HepG2 (cell line): Measurements from ENCODE around the gene GRIN3B. TPM values are rescaled to one million over a fixed set of nuclear protein-coding genes. Genes with fewer than 3 reads are reported as not detected.
A peak's percentile ranks its signal among the peaks of the same experiment; 100 is the strongest.

Experiments used
- EZH2 ChIP-seq: conservative IDR thresholded peaks from 2 replicates; pipeline ENCODE4 v1.6.1; 2012; ENCODE audit warnings: mild to moderate bottlenecking, low read depth, low read length, moderate library complexity
- PAX8 ChIP-seq: sonication (generic); formaldehyde crosslinking; IDR thresholded peaks from 2 replicates; pipeline ENCODE4 v1.8.0; 2022; ENCODE audit warnings: mild to moderate bottlenecking, missing genetic modification reagents, borderline replicate concordance
- POLR2A ChIP-seq, 2 experiments: IDR thresholded peaks; 2 replicates each; pipeline ENCODE4 v1.6.1; 2011; ENCODE audit warnings: low read depth in 2 of 2, low read length in 2 of 2, mild to moderate bottlenecking in 1 of 2, moderate library complexity in 1 of 2; ENCODE audit not compliant: insufficient read depth in 1 of 2
- RAD21 ChIP-seq: fragments of 450-650 bp; formaldehyde crosslinking; IDR thresholded peaks from 2 replicates; pipeline ENCODE4 v1.5.0; 2020; ENCODE audit warnings: mild to moderate bottlenecking
- RBM22 ChIP-seq: fragments of 200-400 bp; formaldehyde crosslinking; optimal IDR thresholded peaks from 2 replicates; pipeline ENCODE3; 2017; ENCODE audit warnings: mild to moderate bottlenecking, low read length, moderate library complexity
- SP4 ChIP-seq: sonication (generic); formaldehyde crosslinking; IDR thresholded peaks from 2 replicates; pipeline ENCODE4 v1.8.1; 2023; ENCODE audit warnings: mild to moderate bottlenecking, missing genetic modification reagents
- ZBTB42 ChIP-seq: sonication (generic); formaldehyde crosslinking; IDR thresholded peaks from 2 replicates; pipeline ENCODE4 v1.5.0; 2020; ENCODE audit warnings: mild to moderate bottlenecking, missing genetic modification reagents
- polyA plus RNA-seq, 8 experiments: library from polyadenylated mRNA; depleted of rRNA in 3 of 8; stranded (reverse) in 7 of 8; unstranded in 1 of 8; fragments of >200 nt; fragmentation: Illumina TruSeq in 4 of 8; extraction: Trizol in 4 of 8; gene quantifications; 2 replicates each; pipeline versions ENCODE4 v1.2.1 to v1.2.3, GENCODE V29; 2011 to 2016; ENCODE audit warnings: low read depth in 4 of 8, missing spikeins in 1 of 8, mixed read lengths in 1 of 8; ENCODE audit not compliant: insufficient read depth in 1 of 8
- total RNA-seq, 5 experiments: library from RNA; depleted of rRNA; stranded (reverse); fragments of >200 nt; fragmentation: Illumina TruSeq; extraction: Trizol; gene quantifications; 2 replicates each; pipeline ENCODE4 v1.2.3, GENCODE V29; 2016; ENCODE audit warnings: low read depth in 1 of 5
- TF ChIP-seq, protein P1 (sequence below): sonication (generic); formaldehyde crosslinking; IDR thresholded peaks from 2 replicates; pipeline ENCODE4 v1.5.0; 2020; ENCODE audit warnings: mild to moderate bottlenecking, missing genetic modification reagents
- TF ChIP-seq, protein P2 (sequence below): sonication (generic); formaldehyde crosslinking; IDR thresholded peaks from 2 replicates; pipeline ENCODE4 v1.4.0; 2020; ENCODE audit warnings: missing genetic modification reagents
- TF ChIP-seq, protein P3 (sequence below): sonication (generic); formaldehyde crosslinking; IDR thresholded peaks from 2 replicates; pipeline ENCODE4 v1.8.0; 2022; ENCODE audit warnings: mild to moderate bottlenecking, missing genetic modification reagents, moderate library complexity
- TF ChIP-seq, protein P4 (sequence below): sonication (generic); formaldehyde crosslinking; IDR thresholded peaks from 2 replicates; pipeline ENCODE4 v1.4.0; 2020; ENCODE audit warnings: missing genetic modification reagents
- TF ChIP-seq, protein P5 (sequence below): sonication (generic); formaldehyde crosslinking; IDR thresholded peaks from 2 replicates; pipeline ENCODE4 v1.4.0; 2020; ENCODE audit warnings: missing genetic modification reagents, borderline replicate concordance
- TF ChIP-seq, protein P6 (sequence below): sonication (generic); formaldehyde crosslinking; IDR thresholded peaks from 2 replicates; pipeline ENCODE4 v1.5.0; 2020; ENCODE audit warnings: mild to moderate bottlenecking, missing genetic modification reagents, borderline replicate concordance

GRIN3B gene
- total and polyA plus RNA-seq, 2 of the 13 experiments (the other 11 are each of a cell fraction or from before 2014, with no cell fraction given) = 0.07 to 0.20 TPM

DNA sequence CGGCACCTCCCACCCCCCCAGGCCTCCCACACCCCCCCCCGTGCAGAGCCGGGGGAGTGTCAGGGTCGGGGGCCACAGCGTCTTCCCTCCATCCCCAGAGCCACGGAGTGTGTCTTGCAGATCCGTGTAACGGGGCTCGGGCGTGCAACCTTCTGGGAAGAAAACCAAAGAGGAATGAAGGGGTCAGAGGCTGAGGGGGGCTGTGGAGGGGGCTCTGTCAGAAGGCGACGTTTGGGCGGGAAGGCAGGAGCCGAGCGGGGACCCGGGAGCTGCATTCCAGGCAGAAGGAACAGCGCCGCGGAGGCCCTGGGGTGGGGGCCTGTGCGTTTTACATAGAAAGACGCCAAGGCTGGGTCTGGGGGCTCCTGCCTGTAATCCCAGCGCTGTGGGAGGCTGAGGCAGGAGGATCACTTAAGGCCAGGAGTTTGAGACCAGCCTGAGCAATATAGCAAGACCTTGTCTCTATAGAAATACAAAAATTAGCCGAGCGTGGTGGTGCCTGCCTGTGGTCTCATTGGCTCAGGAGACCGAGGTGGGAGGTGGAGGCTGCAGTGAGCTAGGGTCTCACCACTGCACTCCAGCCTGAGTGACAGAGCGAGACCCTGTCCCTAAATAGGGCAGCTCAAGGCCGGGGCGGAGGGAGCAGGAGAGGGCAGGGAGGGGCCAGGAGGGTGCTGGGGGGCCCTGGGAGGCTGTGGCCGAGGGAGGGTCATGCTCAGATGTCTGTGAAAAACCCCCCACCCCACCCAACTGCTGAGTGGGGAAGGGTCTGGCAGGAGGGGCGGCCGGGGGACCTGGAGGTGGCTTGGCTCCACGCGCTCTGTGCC lies 46.6 kb upstream of the GRIN3B start (continued):
- TF ChIP-seq, protein P1, sequence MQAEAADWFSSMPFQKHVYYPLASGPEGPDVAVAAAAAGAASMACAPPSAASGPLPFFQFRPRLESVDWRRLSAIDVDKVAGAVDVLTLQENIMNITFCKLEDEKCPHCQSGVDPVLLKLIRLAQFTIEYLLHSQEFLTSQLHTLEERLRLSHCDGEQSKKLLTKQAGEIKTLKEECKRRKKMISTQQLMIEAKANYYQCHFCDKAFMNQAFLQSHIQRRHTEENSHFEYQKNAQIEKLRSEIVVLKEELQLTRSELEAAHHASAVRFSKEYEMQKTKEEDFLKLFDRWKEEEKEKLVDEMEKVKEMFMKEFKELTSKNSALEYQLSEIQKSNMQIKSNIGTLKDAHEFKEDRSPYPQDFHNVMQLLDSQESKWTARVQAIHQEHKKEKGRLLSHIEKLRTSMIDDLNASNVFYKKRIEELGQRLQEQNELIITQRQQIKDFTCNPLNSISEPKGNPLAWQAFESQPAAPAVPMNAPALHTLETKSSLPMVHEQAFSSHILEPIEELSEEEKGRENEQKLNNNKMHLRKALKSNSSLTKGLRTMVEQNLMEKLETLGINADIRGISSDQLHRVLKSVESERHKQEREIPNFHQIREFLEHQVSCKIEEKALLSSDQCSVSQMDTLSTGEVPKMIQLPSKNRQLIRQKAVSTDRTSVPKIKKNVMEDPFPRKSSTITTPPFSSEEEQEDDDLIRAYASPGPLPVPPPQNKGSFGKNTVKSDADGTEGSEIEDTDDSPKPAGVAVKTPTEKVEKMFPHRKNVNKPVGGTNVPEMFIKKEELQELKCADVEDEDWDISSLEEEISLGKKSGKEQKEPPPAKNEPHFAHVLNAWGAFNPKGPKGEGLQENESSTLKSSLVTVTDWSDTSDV (CRISPR knock-in tag) = 0 out of 2 replicates have a peak, but pooled peaks have one; percentile 12
- TF ChIP-seq EZH2 = no peak
- TF ChIP-seq, protein P2, sequence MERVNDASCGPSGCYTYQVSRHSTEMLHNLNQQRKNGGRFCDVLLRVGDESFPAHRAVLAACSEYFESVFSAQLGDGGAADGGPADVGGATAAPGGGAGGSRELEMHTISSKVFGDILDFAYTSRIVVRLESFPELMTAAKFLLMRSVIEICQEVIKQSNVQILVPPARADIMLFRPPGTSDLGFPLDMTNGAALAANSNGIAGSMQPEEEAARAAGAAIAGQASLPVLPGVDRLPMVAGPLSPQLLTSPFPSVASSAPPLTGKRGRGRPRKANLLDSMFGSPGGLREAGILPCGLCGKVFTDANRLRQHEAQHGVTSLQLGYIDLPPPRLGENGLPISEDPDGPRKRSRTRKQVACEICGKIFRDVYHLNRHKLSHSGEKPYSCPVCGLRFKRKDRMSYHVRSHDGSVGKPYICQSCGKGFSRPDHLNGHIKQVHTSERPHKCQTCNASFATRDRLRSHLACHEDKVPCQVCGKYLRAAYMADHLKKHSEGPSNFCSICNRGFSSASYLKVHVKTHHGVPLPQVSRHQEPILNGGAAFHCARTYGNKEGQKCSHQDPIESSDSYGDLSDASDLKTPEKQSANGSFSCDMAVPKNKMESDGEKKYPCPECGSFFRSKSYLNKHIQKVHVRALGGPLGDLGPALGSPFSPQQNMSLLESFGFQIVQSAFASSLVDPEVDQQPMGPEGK (CRISPR knock-in tag) = peak; percentile 77; the same call in 1 of the 2 replicates
- TF ChIP-seq, protein P3, sequence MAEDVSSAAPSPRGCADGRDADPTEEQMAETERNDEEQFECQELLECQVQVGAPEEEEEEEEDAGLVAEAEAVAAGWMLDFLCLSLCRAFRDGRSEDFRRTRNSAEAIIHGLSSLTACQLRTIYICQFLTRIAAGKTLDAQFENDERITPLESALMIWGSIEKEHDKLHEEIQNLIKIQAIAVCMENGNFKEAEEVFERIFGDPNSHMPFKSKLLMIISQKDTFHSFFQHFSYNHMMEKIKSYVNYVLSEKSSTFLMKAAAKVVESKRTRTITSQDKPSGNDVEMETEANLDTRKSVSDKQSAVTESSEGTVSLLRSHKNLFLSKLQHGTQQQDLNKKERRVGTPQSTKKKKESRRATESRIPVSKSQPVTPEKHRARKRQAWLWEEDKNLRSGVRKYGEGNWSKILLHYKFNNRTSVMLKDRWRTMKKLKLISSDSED (CRISPR knock-in tag) = 0 out of 2 replicates have a peak, but pooled peaks have one; percentile 8
- TF ChIP-seq, protein P4, sequence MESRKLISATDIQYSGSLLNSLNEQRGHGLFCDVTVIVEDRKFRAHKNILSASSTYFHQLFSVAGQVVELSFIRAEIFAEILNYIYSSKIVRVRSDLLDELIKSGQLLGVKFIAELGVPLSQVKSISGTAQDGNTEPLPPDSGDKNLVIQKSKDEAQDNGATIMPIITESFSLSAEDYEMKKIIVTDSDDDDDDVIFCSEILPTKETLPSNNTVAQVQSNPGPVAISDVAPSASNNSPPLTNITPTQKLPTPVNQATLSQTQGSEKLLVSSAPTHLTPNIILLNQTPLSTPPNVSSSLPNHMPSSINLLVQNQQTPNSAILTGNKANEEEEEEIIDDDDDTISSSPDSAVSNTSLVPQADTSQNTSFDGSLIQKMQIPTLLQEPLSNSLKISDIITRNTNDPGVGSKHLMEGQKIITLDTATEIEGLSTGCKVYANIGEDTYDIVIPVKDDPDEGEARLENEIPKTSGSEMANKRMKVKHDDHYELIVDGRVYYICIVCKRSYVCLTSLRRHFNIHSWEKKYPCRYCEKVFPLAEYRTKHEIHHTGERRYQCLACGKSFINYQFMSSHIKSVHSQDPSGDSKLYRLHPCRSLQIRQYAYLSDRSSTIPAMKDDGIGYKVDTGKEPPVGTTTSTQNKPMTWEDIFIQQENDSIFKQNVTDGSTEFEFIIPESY (CRISPR knock-in tag) = 0 out of 2 replicates have a peak, but pooled peaks have one; percentile 8
- TF ChIP-seq SP4 (CRISPR knock-in tag) = no peak
- TF ChIP-seq POLR2A (IDR thresholded peaks at IDR 0.05; ENCODE audit: insufficient read depth in 1 of 2, low read depth in 2 of 2, low read length in 2 of 2) = peak in 1 of 2 experiments; percentile 38; a peak in 1 of 4 replicates
- peak; percentile 7; the same call in 1 of the 2 replicates for TF ChIP-seq RAD21 (CRISPR knock-in tag)
- peak; percentile 58 for TF ChIP-seq RBM22
- no peak for TF ChIP-seq PAX8 (CRISPR knock-in tag)
- TF ChIP-seq, protein P5, sequence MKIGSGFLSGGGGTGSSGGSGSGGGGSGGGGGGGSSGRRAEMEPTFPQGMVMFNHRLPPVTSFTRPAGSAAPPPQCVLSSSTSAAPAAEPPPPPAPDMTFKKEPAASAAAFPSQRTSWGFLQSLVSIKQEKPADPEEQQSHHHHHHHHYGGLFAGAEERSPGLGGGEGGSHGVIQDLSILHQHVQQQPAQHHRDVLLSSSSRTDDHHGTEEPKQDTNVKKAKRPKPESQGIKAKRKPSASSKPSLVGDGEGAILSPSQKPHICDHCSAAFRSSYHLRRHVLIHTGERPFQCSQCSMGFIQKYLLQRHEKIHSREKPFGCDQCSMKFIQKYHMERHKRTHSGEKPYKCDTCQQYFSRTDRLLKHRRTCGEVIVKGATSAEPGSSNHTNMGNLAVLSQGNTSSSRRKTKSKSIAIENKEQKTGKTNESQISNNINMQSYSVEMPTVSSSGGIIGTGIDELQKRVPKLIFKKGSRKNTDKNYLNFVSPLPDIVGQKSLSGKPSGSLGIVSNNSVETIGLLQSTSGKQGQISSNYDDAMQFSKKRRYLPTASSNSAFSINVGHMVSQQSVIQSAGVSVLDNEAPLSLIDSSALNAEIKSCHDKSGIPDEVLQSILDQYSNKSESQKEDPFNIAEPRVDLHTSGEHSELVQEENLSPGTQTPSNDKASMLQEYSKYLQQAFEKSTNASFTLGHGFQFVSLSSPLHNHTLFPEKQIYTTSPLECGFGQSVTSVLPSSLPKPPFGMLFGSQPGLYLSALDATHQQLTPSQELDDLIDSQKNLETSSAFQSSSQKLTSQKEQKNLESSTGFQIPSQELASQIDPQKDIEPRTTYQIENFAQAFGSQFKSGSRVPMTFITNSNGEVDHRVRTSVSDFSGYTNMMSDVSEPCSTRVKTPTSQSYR (CRISPR knock-in tag) = no peak
- TF ChIP-seq, protein P6, sequence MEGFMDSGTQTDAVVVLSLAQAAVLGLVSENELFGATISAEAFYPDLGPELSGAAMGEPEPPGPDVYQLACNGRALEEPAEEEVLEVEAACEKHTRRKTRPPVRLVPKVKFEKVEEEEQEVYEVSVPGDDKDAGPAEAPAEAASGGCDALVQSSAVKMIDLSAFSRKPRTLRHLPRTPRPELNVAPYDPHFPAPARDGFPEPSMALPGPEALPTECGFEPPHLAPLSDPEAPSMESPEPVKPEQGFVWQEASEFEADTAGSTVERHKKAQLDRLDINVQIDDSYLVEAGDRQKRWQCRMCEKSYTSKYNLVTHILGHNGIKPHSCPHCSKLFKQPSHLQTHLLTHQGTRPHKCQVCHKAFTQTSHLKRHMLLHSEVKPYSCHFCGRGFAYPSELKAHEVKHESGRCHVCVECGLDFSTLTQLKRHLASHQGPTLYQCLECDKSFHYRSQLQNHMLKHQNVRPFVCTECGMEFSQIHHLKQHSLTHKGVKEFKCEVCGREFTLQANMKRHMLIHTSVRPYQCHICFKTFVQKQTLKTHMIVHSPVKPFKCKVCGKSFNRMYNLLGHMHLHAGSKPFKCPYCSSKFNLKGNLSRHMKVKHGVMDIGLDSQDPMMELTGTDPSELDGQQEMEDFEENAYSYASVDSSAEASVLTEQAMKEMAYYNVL (CRISPR knock-in tag) = 0 out of 2 replicates have a peak, but pooled peaks have one; percentile 4
- 0 out of 2 replicates have a peak, but pooled peaks have one; percentile 51 for TF ChIP-seq ZBTB42 (CRISPR knock-in tag)
